Right lobe of liver (tissue), 6 donors: ENCODE results near the gene TFPI2. TPM values are rescaled to one million over a fixed set of nuclear protein-coding genes. Genes with fewer than 3 reads are reported as not detected.

ENCODE experiments used
- ATAC-seq, 4 donors: fragments of 200-7000 bp; cut with Tn5 transposase; one replicate each; pipeline ENCODE4 v1.9.1; 2020; ENCODE audit warnings: mild to moderate bottlenecking in 4 of 4, moderate library complexity in 4 of 4
- DNase-seq, 3 donors: peaks; one replicate each; pipeline ENCODE4 v3.0.0-alpha.2; 2020
- H3K27ac ChIP-seq, 3 donors: fragments of 200-600 bp; one replicate each; pipeline ENCODE4 v1.8.0; 2022
- H3K27me3 ChIP-seq, 2 donors: fragments of 200-600 bp; one replicate each; pipeline ENCODE4 v1.8.0; 2022
- H3K36me3 ChIP-seq, 4 donors: fragments of 200-600 bp; sonication (generic) in 1 of 4; one replicate each; pipeline versions ENCODE4 v1.5.1 to v1.8.0; 2017 to 2022; ENCODE audit warnings: control low read depth in 1 of 4
- H3K4me1 ChIP-seq, 4 donors: fragments of 200-600 bp; sonication (generic) in 1 of 4; one replicate each; pipeline versions ENCODE4 v1.5.1 to v1.8.0; 2017 to 2022; ENCODE audit warnings: control low read depth in 1 of 4
- H3K4me3 ChIP-seq, 3 donors: fragments of 200-600 bp; one replicate each; pipeline ENCODE4 v1.8.0; 2022
- H3K9me3 ChIP-seq, 4 donors: fragments of 200-600 bp; sonication (generic) in 1 of 4; one replicate each; pipeline versions ENCODE4 v1.5.1 to v1.8.0; 2017 to 2022; ENCODE audit warnings: control low read depth in 1 of 4
- CTCF ChIP-seq, 4 donors: fragments of 200-600 bp in 3 of 4; fragments of 450-650 bp in 1 of 4; IDR thresholded peaks; one replicate each; pipeline versions ENCODE4 v1.5.1 to v1.8.0; 2016 to 2022; ENCODE audit warnings: antibody characterized with exemption in 4 of 4, mild to moderate bottlenecking in 2 of 4
- POLR2A ChIP-seq: fragments of 450-650 bp; IDR thresholded peaks from one replicate; pipeline ENCODE4 v1.6.1; 2017; ENCODE audit warnings: antibody characterized with exemption, mild to moderate bottlenecking
- WGBS: methylation state at CpG from one replicate; pipeline ENCODE4 v1.1.6; 2018; ENCODE audit warnings: low coverage, low lambda C conversion rate; ENCODE audit not compliant: insufficient coverage; ENCODE audit errors: missing lambda C conversion rate; 5-methylcytosine and 5-hydroxymethylcytosine counted together
- intact Hi-C, 2 donors: fragments of 100-400 bp; cut with DNase I; formaldehyde crosslinking; loops; one replicate each; pipeline versions ENCODE4 v1.11.2 to v1.14.1; 2022
- total RNA-seq, 6 experiments: library from RNA; depleted of rRNA in 2 of 6; stranded (reverse); fragments of >200 nt in 2 of 6; fragmentation: NEBNext Ultra II Directional in 3 of 6; extraction: Animal tissue kit (Norgen Biotek cat#: 25700) in 3 of 6; gene quantifications; one replicate each; pipeline versions ENCODE4 v1.1.0 to v1.2.4, GENCODE V29; 2016 to 2023
- donor health status: DM: no; HTN: yes; CAD: no.
- donor health status: DM: no; HTN: no; CAD: no.
- donor health status: DM: no; HTN: no; CAD: no.
- donor health status: DM: no; HTN: yes; CAD: no.
- donor health status: DM: no; HTN: yes; CAD: no.

TFPI2 gene
- total RNA-seq, 6 experiments from 2014 or later = 0.49 to 17.0 (median 2.0) TPM

DNA sequence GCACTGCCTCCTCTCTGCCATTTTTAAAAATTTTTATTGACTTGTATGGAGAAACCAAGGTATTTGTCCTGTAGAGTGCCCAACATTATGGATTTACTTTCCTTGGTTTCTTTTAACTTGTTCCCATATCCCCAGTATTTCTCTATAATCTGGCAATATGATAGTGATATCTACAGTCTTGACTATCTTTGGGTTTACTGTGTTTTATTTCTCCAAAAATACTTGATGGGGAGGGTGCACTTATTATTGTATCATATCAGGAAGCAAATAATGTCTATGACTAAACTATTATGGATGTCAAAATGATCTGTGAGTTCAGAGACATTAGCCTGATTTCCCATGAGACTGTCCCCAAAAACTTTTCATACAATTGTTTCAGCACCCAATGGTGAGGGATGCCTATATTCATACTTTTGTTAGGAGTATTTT lies 6.6 kb downstream of the TFPI2 start:
- Histone ChIP-seq H3K9me3 (no peaks in the 10 kb centered on the region), H3K36me3 (no peaks in the 10 kb centered on the region), H3K27ac (no peak overlapping the region), H3K27me3 (no peaks in the 10 kb centered on the region), H3K4me3 (no peak overlapping the region), H3K4me1 (no peaks in the 10 kb centered on the region)
- ATAC-seq (no peak), DNase-seq (no peak)
- no peak for TF ChIP-seq CTCF (IDR thresholded peaks at IDR 0.05)
- no peak for TF ChIP-seq POLR2A
- intact Hi-C loops = no loop called here

DNA sequence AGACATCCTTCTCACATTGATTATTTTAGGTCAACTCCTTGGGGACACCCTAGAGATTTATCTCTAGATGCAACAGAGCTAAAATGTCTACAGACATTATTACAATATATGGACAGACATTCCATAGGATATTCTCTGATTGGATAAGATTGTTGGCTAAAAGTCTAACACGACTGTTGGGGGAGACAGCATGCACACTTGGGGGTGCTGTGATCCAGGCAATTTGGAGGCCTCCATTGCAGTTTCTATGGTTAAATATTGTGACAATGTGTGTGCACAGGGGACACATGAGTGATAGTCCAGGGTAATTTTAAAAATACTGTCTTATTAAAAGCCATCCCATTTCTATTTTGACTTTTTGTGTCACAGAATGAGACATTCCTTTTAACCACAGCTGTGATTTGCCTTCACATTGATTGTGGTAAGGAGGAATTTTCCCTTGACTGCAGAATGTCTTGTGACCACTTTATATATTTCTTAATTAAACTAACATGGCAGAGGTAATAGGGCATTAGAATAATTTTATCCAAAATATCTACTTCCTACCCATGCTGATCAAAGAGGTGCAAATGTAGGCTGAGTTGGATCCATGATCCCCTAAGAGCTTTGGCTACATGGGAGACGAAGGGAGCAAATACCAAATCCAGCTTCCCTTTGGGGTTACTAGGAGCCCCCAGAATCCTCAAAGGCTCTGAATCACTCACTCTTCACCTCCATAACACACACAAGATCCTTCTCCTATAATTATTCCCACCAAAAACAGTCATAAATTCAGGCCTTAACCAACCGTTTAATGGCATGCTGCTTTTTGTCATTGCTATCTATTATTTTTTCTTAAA lies 7.3 kb downstream of the TFPI2 start:
- DNase-seq = no peak
- intact Hi-C loops = no loop called here

DNA sequence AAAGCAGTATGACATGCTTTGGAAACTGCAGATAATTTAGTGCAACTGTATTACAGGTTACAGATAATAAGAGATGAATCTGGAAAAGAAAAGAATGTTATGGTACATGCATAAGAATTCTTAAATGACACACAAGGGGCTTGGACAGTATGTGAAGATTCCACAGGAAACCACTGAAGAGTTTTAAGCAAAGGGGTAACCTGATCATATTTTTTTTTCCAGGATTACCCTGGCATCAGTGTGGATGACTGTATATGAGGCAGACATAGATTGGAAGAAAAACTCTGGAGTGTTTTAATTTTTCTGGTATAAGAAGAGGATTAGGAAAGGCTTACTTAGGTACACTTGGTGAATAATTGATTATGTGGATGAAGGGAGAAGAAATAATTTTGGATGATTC lies 8.1 kb downstream of the TFPI2 start:
- intact Hi-C loops = no loop called here

More for the DNA sequence above, 7.3 kb downstream of the TFPI2 start:
- Histone ChIP-seq H3K27me3 (no peaks in the 10 kb centered on the region), H3K4me3 (no peak overlapping the region), H3K4me1 (no peaks in the 10 kb centered on the region), H3K27ac (no peak overlapping the region), H3K9me3 (no peaks in the 10 kb centered on the region), H3K36me3 (no peaks in the 10 kb centered on the region)
- TF ChIP-seq POLR2A (no peak), CTCF (IDR thresholded peaks at IDR 0.05) (peak in 1 of 4 donors; percentile 5)
- WGBS = 48% methylated on average over 3 of the region's 3 CpGs
- ATAC-seq = no peak

DNA sequence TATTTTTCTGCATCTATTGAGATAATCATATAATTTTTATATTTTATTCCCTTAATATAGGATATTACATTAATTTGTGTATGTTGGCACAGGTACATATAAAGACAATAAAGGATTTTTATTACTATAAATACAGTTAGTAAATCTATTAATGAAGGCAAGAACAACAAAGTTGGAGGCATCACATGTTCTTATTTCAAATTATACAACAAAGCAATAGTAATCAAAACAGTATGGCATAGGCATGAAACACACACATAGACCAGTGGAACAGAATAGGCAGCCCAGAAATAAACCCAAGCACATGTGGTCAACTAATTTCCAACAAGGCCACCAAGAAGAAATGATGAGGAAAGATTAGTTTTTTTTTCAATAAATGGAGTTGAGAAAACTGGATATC lies 11.2 kb downstream of the TFPI2 start:
- no peak overlapping the region for H3K4me3 ChIP-seq
- H3K4me1 ChIP-seq = no peaks in the 10 kb centered on the region
- no peaks in the 10 kb centered on the region for H3K27me3 ChIP-seq
- no peak overlapping the region for H3K27ac ChIP-seq
- TF ChIP-seq POLR2A (no peak), CTCF (IDR thresholded peaks at IDR 0.05) (no peak)
- no peaks in the 10 kb centered on the region for H3K36me3 ChIP-seq
- ATAC-seq = no peak
- intact Hi-C loops = no loop called here
- H3K9me3 ChIP-seq = no peaks in the 10 kb centered on the region
- no peak for DNase-seq

More for the DNA sequence above, 8.1 kb downstream of the TFPI2 start:
- TF ChIP-seq POLR2A (no peak), CTCF (IDR thresholded peaks at IDR 0.05) (no peak)
- no peaks in the 10 kb centered on the region for H3K9me3 ChIP-seq
- H3K27me3 ChIP-seq = no peaks in the 10 kb centered on the region
- no peak overlapping the region for H3K27ac ChIP-seq
- DNase-seq (no peak), ATAC-seq (no peak)
- H3K36me3 ChIP-seq = no peaks in the 10 kb centered on the region
- H3K4me1 ChIP-seq = no peaks in the 10 kb centered on the region
- H3K4me3 ChIP-seq = no peak overlapping the region

- 54% methylated on average over 3 of the region's 3 CpGs for WGBS
- Histone ChIP-seq H3K27ac (no peak overlapping the region), H3K36me3 (no peaks in the 10 kb centered on the region), H3K9me3 (no peaks in the 10 kb centered on the region), H3K4me1 (no peaks in the 10 kb centered on the region), H3K27me3 (no peaks in the 10 kb centered on the region), H3K4me3 (no peak overlapping the region)
- no peak for TF ChIP-seq CTCF (IDR thresholded peaks at IDR 0.05)
- TF ChIP-seq POLR2A = no peak
- intact Hi-C loops = no loop called here
- no peak for DNase-seq
- no peak for ATAC-seq
Measured at GRCh38 chr7:93877742-93878141, 12.8 kb downstream of the TFPI2 start.
